Psoas muscle (tissue), 8 donors: ENCODE data around the gene RPGRIP1L. TPM values are rescaled to one million over a fixed set of nuclear protein-coding genes. Genes with fewer than 3 reads are reported as not detected.

Source experiments
- ATAC-seq, 4 donors: fragments of 200-7000 bp; cut with Tn5 transposase; one replicate each; pipeline ENCODE4 v1.9.1; 2020; ENCODE audit warnings: moderate library complexity in 3 of 4, mild to moderate bottlenecking in 2 of 4
- DNase-seq, 2 donors: peaks; one replicate each; pipeline ENCODE4 v3.0.0-alpha.2; 2020
- H3K27ac ChIP-seq: fragments of 200-600 bp; one replicate; pipeline ENCODE4 v1.8.0; 2022
- H3K27me3 ChIP-seq, 3 donors: fragments of 200-600 bp in 1 of 3; one replicate each; pipeline versions ENCODE4 v1.6.1 to v1.8.0; 2013 to 2022; ENCODE audit warnings: low read length in 2 of 3, mild to moderate bottlenecking in 2 of 3, moderate library complexity in 1 of 3; ENCODE audit not compliant: insufficient read depth in 3 of 3
- H3K36me3 ChIP-seq, 2 donors: fragments of 200-600 bp in 1 of 2; one replicate each; pipeline versions ENCODE4 v1.6.1 to v1.8.0; 2013 to 2022; ENCODE audit warnings: low read depth in 1 of 2, mild to moderate bottlenecking in 1 of 2, moderate library complexity in 1 of 2; ENCODE audit not compliant: insufficient read depth in 1 of 2
- H3K4me1 ChIP-seq: fragments of 200-600 bp; one replicate; pipeline ENCODE4 v1.8.0; 2022
- H3K4me3 ChIP-seq: fragments of 200-600 bp; one replicate; pipeline ENCODE4 v1.8.0; 2022; ENCODE audit warnings: mild to moderate bottlenecking
- H3K9me3 ChIP-seq: fragments of 200-600 bp; one replicate; pipeline ENCODE4 v1.8.0; 2022
- WGBS, 3 donors: extraction: QIAGEN DNeasy Blood & Tissue Kit; methylation state at CpG; one replicate each; pipeline versions ENCODE4 v1.1.6 to v1.1.7; 2013; 5-methylcytosine and 5-hydroxymethylcytosine counted together
- intact Hi-C, 2 donors: fragments of 100-400 bp; cut with DNase I; formaldehyde crosslinking; loops; one replicate each; pipeline versions ENCODE4 v1.11.0 to v1.14.2; 2022
- polyA plus RNA-seq, 3 donors: library from polyadenylated mRNA; stranded (reverse); fragments of 200-250 nt; gene quantifications; one replicate each; pipeline ENCODE4 v1.2.3, GENCODE V29; 2013
- total RNA-seq, 4 donors: library from RNA; stranded (reverse); fragmentation: NEBNext Ultra II Directional in 2 of 4; extraction: Animal tissue kit (Norgen Biotek cat#: 25700) in 2 of 4; gene quantifications; one replicate each; pipeline versions ENCODE4 v1.2.1 to v1.2.4, GENCODE V29; 2021 to 2023
- TF ChIP-seq, protein P1 (sequence below): fragments of 200-600 bp; IDR thresholded peaks from one replicate; pipeline ENCODE4 v1.8.0; 2022; ENCODE audit warnings: antibody characterized with exemption
- donor health status: healthy with polysubstance abuse.
- donor health status: DM: no; HTN: no; CAD: no; lungs with moderate emphysema.
- donor health status: Bipolar disorder and iron deficiency.
- donor health status: healthy.
- donor health status: DM: yes; HTN: yes; CAD: no.
- donor health status: DM: no; HTN: no; CAD: no.
- donor health status: DM: no; HTN: no; CAD: no.
- donor health status: DM: yes; HTN: yes; CAD: no.

The RPGRIP1L gene
- total and polyA plus RNA-seq, 7 donors: 0.81 to 2.6 (median 1.5) TPM

DNA sequence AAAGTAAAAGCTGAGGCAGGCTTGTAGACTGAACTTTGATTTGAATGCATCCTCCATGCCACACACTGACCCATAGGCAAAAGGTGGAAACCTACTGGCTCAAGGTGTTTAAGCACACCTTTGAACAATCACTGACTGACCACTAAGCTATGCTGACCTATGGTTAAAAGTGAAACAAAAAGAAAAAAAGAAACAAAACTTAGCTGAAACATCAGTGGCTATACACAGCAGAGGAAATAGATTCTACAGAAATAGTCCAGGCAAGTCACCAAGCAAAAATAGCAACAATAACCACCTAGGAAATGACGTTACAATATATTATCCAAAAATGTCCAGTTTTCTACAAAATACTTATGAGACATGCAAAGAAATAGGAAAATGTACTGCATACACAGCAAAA lies 60.2 kb downstream of the RPGRIP1L start:
- intact Hi-C loops: no loop called here
- H3K4me1 ChIP-seq: no peaks in the 10 kb centered on the region
- H3K27ac ChIP-seq: no peak overlapping the region
- no peaks in the 10 kb centered on the region for H3K27me3 ChIP-seq
- no peak overlapping the region for H3K4me3 ChIP-seq
- peaks cover 0 to 9% of the 10 kb centered on the region in 2 donors for H3K36me3 ChIP-seq
- ATAC-seq (no peak), DNase-seq (no peak)
- peaks cover 6% of the 10 kb centered on the region for H3K9me3 ChIP-seq
- TF ChIP-seq, protein P1, sequence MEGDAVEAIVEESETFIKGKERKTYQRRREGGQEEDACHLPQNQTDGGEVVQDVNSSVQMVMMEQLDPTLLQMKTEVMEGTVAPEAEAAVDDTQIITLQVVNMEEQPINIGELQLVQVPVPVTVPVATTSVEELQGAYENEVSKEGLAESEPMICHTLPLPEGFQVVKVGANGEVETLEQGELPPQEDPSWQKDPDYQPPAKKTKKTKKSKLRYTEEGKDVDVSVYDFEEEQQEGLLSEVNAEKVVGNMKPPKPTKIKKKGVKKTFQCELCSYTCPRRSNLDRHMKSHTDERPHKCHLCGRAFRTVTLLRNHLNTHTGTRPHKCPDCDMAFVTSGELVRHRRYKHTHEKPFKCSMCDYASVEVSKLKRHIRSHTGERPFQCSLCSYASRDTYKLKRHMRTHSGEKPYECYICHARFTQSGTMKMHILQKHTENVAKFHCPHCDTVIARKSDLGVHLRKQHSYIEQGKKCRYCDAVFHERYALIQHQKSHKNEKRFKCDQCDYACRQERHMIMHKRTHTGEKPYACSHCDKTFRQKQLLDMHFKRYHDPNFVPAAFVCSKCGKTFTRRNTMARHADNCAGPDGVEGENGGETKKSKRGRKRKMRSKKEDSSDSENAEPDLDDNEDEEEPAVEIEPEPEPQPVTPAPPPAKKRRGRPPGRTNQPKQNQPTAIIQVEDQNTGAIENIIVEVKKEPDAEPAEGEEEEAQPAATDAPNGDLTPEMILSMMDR: no peak
- 91 to 92% (median 91%) methylated on average over 1 of the region's 1 CpG for WGBS, 3 donors

DNA sequence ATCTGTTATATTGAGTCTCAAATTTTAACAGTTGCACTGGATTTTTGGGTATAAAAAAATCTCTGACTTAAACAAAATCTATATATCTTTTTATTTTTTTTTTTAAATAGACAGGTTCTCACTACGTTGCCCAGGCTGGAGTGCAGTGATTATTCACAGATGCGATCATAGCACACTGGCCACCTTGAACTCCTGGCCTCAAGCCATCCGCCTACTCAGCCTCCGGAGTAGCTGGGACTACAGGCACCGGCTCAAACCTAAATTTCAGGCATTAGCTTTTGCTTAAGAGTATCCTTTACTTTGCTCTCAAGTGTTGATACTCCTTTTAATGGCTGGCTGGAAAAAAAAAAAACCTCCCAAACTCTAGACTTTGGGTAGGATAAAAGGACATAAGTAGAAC lies 61.6 kb downstream of the RPGRIP1L start:
- Histone ChIP-seq H3K9me3 (peaks cover 6% of the 10 kb centered on the region), H3K4me1 (no peaks in the 10 kb centered on the region), H3K27me3 (no peaks in the 10 kb centered on the region), H3K27ac (no peak overlapping the region), H3K36me3 (peaks cover 0 to 9% of the 10 kb centered on the region in 2 donors), H3K4me3 (no peak overlapping the region)
- intact Hi-C loops: no loop called here
- ATAC-seq: no peak
- no peak for DNase-seq
- 65 to 80% (median 67%) methylated on average over 5 of the region's 5 CpGs for WGBS, 3 donors
- TF ChIP-seq, protein P1: no peak

DNA sequence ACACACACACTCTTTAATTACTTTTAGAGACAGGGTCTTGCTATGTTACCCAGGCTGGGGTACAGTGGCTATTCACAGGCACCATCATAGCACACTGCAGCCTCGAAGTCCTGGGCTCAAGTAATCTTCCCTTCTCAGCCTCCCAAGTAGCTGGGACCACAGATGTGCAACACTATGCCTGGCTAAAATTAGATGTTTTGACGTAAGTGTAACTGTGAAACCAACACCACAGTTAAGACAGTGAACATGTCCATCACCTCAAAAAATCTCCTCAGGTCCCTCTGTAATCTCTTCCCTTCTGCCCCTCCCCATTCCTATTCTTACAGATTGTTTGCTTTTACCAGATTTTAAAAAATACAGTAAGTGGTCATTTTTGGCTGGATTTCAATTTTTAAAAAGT lies 66.7 kb downstream of the RPGRIP1L start:
- peak in 1 of 4 donors; percentile 40 for ATAC-seq
- intact Hi-C loops: no loop called here
- Histone ChIP-seq H3K4me3 (no peak overlapping the region), H3K27ac (no peak overlapping the region), H3K9me3 (no peaks in the 10 kb centered on the region), H3K27me3 (no peaks in the 10 kb centered on the region), H3K4me1 (no peaks in the 10 kb centered on the region), H3K36me3 (peaks cover 0 to 6% of the 10 kb centered on the region in 2 donors)
- TF ChIP-seq, protein P1: no peak
- 31 to 59% (median 36%) methylated on average over 2 of the region's 2 CpGs for WGBS, 3 donors
- no peak for DNase-seq

DNA sequence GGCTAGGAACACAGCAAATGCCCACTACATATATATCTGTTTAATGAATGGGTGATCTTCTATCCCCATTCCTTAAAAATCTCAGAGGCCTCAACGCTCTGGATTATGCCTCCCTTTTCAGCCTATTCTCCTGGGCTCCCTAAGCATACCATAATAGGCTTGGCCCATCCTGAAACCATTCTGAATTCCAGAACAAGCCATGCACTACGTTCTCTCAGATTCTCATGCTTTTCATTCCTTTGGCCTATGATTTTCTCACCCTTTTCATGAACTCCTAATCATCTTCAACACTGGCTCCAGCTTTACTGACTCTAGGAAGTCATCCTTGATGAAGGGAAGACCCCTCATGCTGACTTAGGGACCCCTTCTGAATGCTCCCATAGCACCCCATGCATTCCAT lies 71.1 kb downstream of the RPGRIP1L start:
- intact Hi-C loops: no loop called here
- H3K36me3 ChIP-seq: no peaks in the 10 kb centered on the region
- no peak overlapping the region for H3K4me3 ChIP-seq
- no peak overlapping the region for H3K27ac ChIP-seq
- no peaks in the 10 kb centered on the region for H3K9me3 ChIP-seq
- TF ChIP-seq, protein P1: no peak
- ATAC-seq (no peak), DNase-seq (no peak)
- H3K4me1 ChIP-seq: no peaks in the 10 kb centered on the region
- WGBS, 3 donors: 76 to 83% (median 78%) methylated on average over 2 of the region's 2 CpGs
- no peaks in the 10 kb centered on the region for H3K27me3 ChIP-seq

DNA sequence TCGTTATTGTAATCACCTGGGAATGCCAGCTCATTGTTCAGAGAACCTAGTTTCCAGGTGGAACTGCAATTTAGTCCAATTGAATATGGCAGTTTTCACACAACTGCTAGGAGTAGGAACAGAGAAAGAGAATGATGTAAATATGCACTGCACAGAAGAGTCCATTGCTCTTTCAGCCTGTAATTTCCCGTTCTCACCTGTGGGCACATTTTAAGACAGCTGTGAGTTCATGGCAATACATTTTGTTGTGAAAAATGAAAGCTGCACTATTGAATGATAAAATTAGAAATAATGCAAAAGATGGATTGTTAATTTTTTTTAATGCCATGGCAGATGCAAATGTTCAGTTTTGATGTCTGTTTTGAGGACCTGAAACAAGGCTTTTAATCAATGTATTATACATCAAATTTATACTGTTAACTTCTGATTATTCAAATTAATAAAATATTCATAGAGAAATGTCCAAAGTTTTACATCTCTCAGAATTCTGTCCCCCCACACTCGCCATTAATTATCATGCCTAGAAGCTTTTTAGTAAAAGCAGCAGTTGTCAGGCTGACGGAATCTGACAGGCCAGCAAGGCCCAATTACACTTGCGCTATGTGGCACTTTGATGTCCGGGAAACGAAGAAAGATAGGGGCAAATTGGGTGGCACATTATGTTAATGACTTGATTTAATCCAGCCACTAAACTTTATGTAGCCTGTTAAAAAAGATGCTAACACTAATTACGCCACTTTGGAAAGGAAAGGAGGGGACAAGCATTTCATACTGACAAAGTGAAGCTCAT lies 72.2 kb downstream of the RPGRIP1L start:
- WGBS, 3 donors: 86 to 92% (median 87%) methylated on average over 8 of the region's 8 CpGs
- Histone ChIP-seq H3K4me3 (no peak overlapping the region), H3K4me1 (no peaks in the 10 kb centered on the region), H3K27ac (no peak overlapping the region), H3K9me3 (no peaks in the 10 kb centered on the region), H3K36me3 (no peaks in the 10 kb centered on the region), H3K27me3 (no peaks in the 10 kb centered on the region)
- DNase-seq (no peak), ATAC-seq (no peak)
- intact Hi-C loops: no loop called here
- TF ChIP-seq, protein P1: no peak
